ENCODE measurements around the gene PTPN13.

The PTPN13 gene

DNA sequence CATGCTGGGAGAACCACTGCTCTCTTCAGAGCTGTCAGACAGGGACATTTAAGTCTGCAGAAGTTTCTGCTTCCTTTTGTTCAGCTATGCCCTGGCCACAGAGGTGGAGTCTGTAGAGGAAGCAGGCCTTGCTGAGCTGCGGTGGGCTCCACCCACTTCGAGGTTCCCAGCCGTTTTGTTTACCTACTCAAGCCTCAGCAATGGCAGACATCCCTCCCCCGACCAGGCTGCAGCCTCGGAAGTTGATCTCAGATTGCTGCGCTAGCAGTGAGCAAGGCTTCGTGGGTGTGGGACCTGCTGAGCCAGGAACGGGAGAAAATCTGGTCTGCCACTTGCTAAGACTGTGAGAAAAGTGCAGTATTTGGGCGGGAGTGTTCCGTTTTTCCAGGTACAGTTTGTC, 136.2 kb downstream of the PTPN13 start:
- DNase-seq = no peak

DNA sequence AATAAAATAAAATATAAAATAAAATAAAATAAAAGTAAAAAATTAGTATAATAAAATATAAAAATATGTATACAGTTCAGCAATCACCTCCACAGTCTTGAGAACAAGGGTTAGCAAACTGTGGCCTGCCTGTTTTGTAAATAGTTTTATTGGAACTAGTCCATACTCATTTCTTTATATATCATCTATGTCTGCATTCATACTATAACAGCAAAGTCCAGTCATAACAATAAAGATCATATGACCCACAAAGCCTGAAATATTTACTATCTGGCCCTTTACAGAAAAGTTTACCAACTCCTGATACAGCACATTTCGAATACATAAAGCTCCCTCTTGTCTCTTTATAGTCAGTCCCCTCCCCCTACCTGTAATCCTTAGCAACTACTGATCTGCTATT, 143.1 kb downstream of the PTPN13 start:
- no peak for DNase-seq

GRCh38 chr4:86741846-86742245, 147.7 kb downstream of the PTPN13 start:
- no peak for DNase-seq

DNA sequence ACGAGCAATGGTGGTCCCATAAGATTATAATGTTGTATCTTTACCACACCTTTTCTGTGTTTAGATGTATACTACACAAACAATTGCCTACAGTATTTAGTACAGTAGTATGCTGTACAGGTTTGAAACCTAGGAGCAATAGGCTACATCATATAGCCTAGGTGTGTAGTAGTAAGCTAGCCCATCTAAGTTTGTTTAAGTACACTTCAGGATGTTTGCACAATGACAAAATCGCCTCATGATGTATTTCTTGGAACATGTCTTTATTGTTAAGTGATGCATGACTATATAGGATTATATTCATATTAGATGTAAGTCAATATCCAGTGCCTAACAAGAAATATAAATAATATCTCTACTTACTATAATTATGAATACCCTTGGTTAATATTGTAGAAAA, 150.5 kb downstream of the PTPN13 start:
- no peak for DNase-seq

DNA sequence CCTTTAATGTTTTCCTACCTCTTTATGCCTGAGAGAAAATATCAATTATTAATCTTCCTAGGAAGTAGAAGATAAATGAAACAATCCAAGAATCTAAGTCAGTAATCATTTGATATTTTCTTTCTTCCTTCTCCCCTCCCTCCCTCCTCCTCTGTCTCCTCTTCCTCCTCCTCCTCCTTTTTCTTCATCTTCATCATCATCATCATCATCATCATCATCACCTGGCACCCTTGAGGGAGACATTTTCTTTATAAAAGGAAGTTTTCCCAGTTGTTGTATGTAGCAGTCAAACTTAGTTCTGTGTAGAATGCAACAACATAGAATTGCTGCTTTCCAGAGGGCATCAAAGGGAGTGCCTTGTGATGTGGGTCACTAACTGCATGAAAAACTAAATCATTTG, 155.0 kb downstream of the PTPN13 start:
- DNase-seq = no peak

- no peak for DNase-seq
These were observed 161.3 kb downstream of the PTPN13 start for GRCh38 chr4:86755388-86755787.

GRCh38 chr4:86757468-86757867, 163.4 kb downstream of the PTPN13 start:
- no peak for DNase-seq

GRCh38 chr4:86759298-86759697, 165.2 kb downstream of the PTPN13 start:
- DNase-seq = no peak

GRCh38 chr4:86762649-86763048, 168.5 kb downstream of the PTPN13 start:
- DNase-seq = no peak

DNA sequence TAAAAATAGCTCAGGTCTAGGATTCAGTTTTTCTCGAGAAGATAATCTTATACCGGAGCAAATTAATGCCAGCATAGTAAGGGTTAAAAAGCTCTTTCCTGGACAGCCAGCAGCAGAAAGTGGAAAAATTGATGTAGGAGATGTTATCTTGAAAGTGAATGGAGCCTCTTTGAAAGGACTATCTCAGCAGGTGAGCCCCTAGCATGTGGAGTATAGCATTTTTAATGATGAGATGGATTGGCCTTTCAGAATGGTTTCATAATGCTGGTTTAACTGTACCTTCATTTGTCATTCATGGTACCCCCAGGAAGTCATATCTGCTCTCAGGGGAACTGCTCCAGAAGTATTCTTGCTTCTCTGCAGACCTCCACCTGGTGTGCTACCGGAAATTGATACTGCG, 175.7 kb downstream of the PTPN13 start:
- DNase-seq = no peak

GRCh38 chr4:86771141-86771540, 177.0 kb downstream of the PTPN13 start:
- no peak for DNase-seq

DNA sequence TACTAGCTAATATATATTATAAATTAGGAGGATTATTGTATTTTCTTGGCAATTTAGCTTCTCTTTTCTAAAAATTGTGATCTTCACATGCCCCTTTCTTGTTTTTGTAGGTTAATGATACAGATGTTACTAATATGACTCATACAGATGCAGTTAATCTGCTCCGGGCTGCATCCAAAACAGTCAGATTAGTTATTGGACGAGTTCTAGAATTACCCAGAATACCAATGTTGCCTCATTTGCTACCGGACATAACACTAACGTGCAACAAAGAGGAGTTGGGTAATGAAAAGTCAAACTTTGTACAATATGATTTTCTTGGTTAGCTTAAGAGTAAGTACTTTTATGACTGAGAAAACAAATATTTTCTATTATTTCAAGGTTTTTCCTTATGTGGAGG, 180.9 kb downstream of the PTPN13 start:
- no peak for DNase-seq

- DNase-seq = no peak
These were observed 184.1 kb downstream of the PTPN13 start for GRCh38 chr4:86778175-86778574.

DNA sequence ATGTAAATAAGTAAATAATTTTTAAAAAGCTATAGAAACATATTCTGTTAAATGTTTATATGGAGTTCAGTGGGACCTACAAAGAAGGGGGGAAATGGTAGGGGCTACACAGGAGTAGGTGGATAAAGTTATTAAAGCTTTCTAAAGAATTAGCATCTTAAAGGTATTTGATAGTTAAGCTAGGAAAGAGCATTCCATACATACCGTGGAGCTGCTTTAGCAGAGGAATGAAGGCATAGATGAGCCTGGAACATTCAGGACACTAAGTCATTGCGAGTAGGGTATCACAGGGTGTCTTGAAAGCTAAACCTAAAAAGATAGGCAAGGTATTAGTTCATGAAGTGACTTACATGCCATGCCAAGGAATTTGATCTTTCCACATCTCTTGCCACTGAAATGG, 194.7 kb downstream of the PTPN13 start:
- no peak for DNase-seq

GRCh38 chr4:86791126-86791525, 197.0 kb downstream of the PTPN13 start:
- no peak for DNase-seq

DNA sequence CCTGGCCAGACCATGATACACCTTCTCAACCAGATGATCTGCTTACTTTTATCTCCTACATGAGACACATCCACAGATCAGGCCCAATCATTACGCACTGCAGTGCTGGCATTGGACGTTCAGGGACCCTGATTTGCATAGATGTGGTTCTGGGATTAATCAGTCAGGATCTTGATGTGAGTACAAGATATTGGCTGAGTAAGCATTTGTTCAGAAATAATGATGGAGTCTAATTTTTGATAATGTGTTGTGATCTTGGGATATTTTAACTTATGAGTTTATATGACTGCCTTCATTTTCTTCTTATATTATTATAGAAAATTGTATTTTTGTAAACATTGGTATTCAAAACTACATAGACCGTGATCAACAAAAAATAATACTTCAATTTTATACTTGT, 215.7 kb downstream of the PTPN13 start:
- no peak for DNase-seq

DNA sequence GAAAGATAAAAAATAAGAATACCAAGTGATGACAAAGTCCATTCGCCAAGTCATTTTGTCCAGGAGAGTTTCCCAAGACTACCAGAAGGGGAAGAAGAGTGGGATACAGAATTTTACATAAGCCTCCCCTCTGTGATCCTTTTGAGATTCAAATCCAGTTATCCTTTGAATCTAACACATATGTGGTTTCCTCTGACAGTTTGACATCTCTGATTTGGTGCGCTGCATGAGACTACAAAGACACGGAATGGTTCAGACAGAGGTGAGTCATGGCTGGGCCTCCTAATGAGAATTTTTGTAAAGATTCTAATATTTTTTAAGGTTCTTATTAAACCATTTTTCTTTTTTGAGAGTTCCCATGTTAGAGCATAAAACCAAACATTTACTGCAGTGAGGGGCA, 216.7 kb downstream of the PTPN13 start:
- DNase-seq = no peak

- no peak for DNase-seq
These were observed 221.5 kb downstream of the PTPN13 start for GRCh38 chr4:86815653-86816052.

DNA sequence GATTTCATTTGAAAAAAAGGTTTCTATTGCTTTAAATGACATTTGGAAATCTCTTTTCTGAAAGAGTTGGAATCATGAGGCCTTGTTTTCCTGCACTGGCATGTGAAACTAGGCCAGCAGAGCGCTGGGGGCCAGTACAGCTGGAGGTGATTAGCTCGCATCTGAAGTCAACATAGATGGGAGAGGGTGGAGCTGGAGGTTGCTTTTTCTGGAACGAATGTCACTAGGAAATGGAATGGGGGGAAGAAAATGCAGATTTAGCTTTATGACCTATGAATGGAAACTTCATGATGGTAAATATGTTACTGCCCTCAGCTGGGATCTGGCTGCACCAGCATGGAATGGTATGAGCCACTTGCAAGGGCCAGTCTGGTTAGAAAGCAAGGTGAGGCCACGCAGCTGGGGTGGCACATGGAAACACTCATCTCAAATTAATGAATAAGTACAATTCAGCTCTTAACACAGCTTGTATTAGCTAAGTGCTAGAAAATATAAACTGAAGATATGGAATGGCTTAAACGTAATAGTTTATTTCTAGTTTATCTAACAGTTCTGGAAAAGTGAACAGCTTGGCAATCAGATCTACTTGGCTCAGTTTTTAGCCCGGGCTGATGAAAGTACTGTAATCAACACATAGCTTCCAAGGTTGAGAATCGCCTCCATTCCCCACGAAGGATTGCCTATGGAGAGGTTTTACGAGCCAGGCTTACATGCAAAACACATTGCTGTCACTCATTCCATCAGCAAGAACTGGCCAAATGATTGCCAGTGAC, 222.6 kb downstream of the PTPN13 start:
- no peak for DNase-seq

GRCh38 chr4:86818211-86818610, 224.1 kb downstream of the PTPN13 start:
- no peak for DNase-seq

GRCh38 chr4:86818841-86819240, 224.7 kb downstream of the PTPN13 start:
- no peak for DNase-seq

- no peak for DNase-seq
These were observed 225.4 kb downstream of the PTPN13 start for GRCh38 chr4:86819561-86819960.

DNA sequence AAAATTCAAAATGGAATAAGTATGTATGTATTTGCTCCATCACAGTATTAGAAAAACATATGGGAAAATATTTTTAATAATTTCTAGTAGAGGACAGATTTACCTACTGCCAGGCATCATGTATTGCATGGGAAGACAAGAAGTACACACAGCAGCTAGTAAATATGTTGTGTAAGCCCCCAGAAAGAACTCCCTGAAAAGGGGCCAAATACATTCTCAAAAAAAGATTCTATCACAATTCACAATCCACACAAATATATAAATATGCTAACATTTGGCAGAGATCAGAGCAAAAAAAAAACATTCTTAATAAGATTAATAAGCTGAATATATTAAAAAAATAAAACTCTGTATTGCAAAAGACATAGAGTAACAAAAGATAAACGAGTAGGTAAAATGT, 227.0 kb downstream of the PTPN13 start:
- no peak for DNase-seq

DNA sequence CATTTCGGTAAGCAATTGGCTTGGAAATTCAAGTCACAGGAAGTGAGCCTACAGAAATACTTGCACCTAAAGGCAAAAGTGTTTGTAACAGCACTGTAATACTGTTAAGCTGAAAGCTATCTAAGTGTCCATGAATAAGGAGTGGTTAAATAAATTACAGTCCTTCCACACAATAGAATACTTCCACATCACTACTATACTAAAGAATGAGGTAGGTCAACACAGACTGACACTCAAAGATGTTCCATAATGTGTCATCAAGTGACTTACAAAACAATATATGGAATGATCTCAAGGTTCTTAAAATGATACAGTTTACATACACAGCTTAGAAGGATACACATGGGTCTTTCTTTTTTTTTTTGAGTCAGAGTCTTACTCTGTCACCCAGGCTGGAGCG, 228.0 kb downstream of the PTPN13 start:
- no peak for DNase-seq

DNA sequence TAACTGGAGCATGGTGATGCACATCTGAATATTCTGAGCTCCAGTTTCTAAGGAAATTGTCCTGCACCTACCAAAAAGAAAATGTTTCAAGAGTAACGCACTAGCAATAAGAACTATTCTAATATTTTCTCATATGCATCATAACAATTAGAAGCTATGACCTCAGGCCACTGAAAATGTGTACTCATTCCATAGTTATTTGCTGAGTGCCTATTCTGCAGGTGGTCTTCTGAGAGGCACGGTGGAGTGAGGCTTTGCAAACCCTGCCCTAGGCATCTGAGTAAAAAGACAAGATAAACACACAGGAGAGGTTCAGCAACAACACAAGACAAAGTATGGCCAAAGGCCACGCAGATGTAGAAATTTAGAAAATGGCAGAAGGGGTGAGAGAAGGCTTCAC, 231.4 kb downstream of the PTPN13 start:
- DNase-seq = no peak

Data from effector CD4-positive, alpha-beta T cell (primary cell).